Activated CD8-positive, alpha-beta memory T cell treated with anti-CD3 and anti-CD28 coated beads, Interleukin-2, amount 50 U/mL, for 1 hour (primary cell): ENCODE measurements around the gene PSMF1.

Experiments
- DNase-seq: peaks from one replicate; pipeline ENCODE4 v3.0.0-alpha.2; 2020; ENCODE audit errors: extremely low read depth

PSMF1 gene

GRCh38 chr20:1189827-1190226 lies 71.4 kb downstream of the PSMF1 start:
- no peak for DNase-seq

GRCh38 chr20:1190847-1191246 lies 72.4 kb downstream of the PSMF1 start:
- DNase-seq = no peak

GRCh38 chr20:1191299-1191698 lies 72.9 kb downstream of the PSMF1 start:
- DNase-seq = no peak

GRCh38 chr20:1195226-1195625 lies 76.8 kb downstream of the PSMF1 start:
- DNase-seq = no peak

- no peak for DNase-seq
These were observed 78.2 kb downstream of the PSMF1 start for GRCh38 chr20:1196634-1197033.

- no peak for DNase-seq
These were observed 79.4 kb downstream of the PSMF1 start for GRCh38 chr20:1197801-1198200.

- DNase-seq = no peak
These were observed 80.3 kb downstream of the PSMF1 start for GRCh38 chr20:1198751-1199150.

GRCh38 chr20:1199212-1199873 lies 80.9 kb downstream of the PSMF1 start:
- DNase-seq = no peak

- no peak for DNase-seq
These were observed 81.6 kb downstream of the PSMF1 start for GRCh38 chr20:1199964-1200363.

GRCh38 chr20:1202762-1203504 lies 84.5 kb downstream of the PSMF1 start, which contains the start of gene C20orf202:
Gene C20orf202, plus strand, starts transcription at chr20:1203454. Its CDS starts 132 bp downstream, at chr20:1203586.
- DNase-seq = no peak

- DNase-seq = no peak
These were observed 85.2 kb downstream of the PSMF1 start for GRCh38 chr20:1203630-1204029.

- no peak for DNase-seq
These were observed 85.7 kb downstream of the PSMF1 start for GRCh38 chr20:1204113-1204512.

- DNase-seq = no peak
These were observed 86.2 kb downstream of the PSMF1 start for GRCh38 chr20:1204576-1204975.

GRCh38 chr20:1205802-1206201 lies 87.4 kb downstream of the PSMF1 start:
- DNase-seq = no peak

GRCh38 chr20:1206366-1207148 lies 88.2 kb downstream of the PSMF1 start:
- no peak for DNase-seq

- DNase-seq = no peak
These were observed 89.0 kb downstream of the PSMF1 start for GRCh38 chr20:1207293-1207878.

GRCh38 chr20:1209447-1210387 lies 91.3 kb downstream of the PSMF1 start:
- DNase-seq = no peak

GRCh38 chr20:1210501-1210900 lies 92.1 kb downstream of the PSMF1 start:
- no peak for DNase-seq

GRCh38 chr20:1212023-1212422 lies 93.6 kb downstream of the PSMF1 start:
- no peak for DNase-seq

GRCh38 chr20:1212607-1213396 lies 94.4 kb downstream of the PSMF1 start:
- peak; percentile 40 for DNase-seq
